ENCODE measurements around the gene FAM120B.

DNA sequence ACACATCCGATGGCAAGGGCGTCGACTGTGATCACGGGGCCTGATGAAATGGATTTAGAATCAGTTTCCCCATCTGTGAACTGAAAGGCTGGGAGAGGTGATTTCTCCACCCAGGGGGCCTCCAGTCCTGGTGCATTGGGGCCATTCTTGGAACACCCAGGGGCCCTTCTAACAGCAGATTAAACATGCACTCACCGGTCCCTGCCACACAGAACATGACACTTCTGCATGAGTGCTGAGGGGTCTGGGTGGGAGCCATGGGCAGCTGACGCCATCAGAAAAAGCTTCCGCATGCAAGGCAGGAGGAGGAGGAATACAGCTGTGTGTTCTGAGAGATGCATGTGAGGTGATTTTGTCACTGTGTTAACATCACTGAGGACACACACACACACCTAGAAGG lies 42.5 kb upstream of the FAM120B start:
- TF ChIP-seq, protein P1, sequence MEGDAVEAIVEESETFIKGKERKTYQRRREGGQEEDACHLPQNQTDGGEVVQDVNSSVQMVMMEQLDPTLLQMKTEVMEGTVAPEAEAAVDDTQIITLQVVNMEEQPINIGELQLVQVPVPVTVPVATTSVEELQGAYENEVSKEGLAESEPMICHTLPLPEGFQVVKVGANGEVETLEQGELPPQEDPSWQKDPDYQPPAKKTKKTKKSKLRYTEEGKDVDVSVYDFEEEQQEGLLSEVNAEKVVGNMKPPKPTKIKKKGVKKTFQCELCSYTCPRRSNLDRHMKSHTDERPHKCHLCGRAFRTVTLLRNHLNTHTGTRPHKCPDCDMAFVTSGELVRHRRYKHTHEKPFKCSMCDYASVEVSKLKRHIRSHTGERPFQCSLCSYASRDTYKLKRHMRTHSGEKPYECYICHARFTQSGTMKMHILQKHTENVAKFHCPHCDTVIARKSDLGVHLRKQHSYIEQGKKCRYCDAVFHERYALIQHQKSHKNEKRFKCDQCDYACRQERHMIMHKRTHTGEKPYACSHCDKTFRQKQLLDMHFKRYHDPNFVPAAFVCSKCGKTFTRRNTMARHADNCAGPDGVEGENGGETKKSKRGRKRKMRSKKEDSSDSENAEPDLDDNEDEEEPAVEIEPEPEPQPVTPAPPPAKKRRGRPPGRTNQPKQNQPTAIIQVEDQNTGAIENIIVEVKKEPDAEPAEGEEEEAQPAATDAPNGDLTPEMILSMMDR (IDR thresholded peaks at IDR 0.05; ENCODE audit: low read depth, low read length, poor library complexity, severe bottlenecking), result no peak
- no peak for TF ChIP-seq EZH2phosphoT487 (IDR thresholded peaks at IDR 0.05; ENCODE audit: borderline replicate concordance, low read length)
